Measurements from ENCODE around the gene AADACL4.
"Not testable (repeated sequence)": the region's sequence is repeated elsewhere in the genome, so short reads cannot be mapped to it uniquely, and the experiment has no call there.

Gene AADACL4

GRCh38 chr1:12629985-12630760 is 13.7 kb upstream of the AADACL4 start:
- DNase-seq (ENCODE audit: low read depth) = no peak

- no peak for DNase-seq (ENCODE audit: low read depth)
Measured at GRCh38 chr1:12630946-12631530, 12.8 kb upstream of the AADACL4 start.

GRCh38 chr1:12631571-12631970 is 12.3 kb upstream of the AADACL4 start:
- no peak for DNase-seq (ENCODE audit: low read depth)

GRCh38 chr1:12634156-12634555 is 9.7 kb upstream of the AADACL4 start:
- no peak for DNase-seq (ENCODE audit: low read depth)

GRCh38 chr1:12634696-12635202 is 9.1 kb upstream of the AADACL4 start:
- no peak for DNase-seq (ENCODE audit: low read depth)

GRCh38 chr1:12636098-12636950 is 7.6 kb upstream of the AADACL4 start:
- DNase-seq (ENCODE audit: low read depth) = no peak

- no peak for DNase-seq (ENCODE audit: low read depth)
Measured at GRCh38 chr1:12637693-12638092, 6.2 kb upstream of the AADACL4 start.

- DNase-seq (ENCODE audit: low read depth) = no peak
Measured at GRCh38 chr1:12640237-12640957, 3.5 kb upstream of the AADACL4 start.

GRCh38 chr1:12640958-12641272 is 3.0 kb upstream of the AADACL4 start:
- no peak for DNase-seq (ENCODE audit: low read depth)

- no peak for DNase-seq (ENCODE audit: low read depth)
Measured at GRCh38 chr1:12643079-12643478, 806 bp upstream of the AADACL4 start.

- no peak for DNase-seq (ENCODE audit: low read depth)
Measured at GRCh38 chr1:12644237-12644636, 352 bp downstream of the AADACL4 start.

GRCh38 chr1:12644829-12645228 is 944 bp downstream of the AADACL4 start:
- no peak for DNase-seq (ENCODE audit: low read depth)

GRCh38 chr1:12645401-12645800 is 1.5 kb downstream of the AADACL4 start:
- not testable (repeated sequence) for DNase-seq (ENCODE audit: low read depth)

GRCh38 chr1:12648741-12649140 is 4.9 kb downstream of the AADACL4 start:
- DNase-seq (ENCODE audit: low read depth) = no peak

GRCh38 chr1:12649971-12650421 is 6.1 kb downstream of the AADACL4 start:
- no peak for DNase-seq (ENCODE audit: low read depth)

- no peak for DNase-seq (ENCODE audit: low read depth)
Measured at GRCh38 chr1:12654004-12654567, 10.2 kb downstream of the AADACL4 start.

- no peak for DNase-seq (ENCODE audit: low read depth)
Measured at GRCh38 chr1:12654657-12655056, 10.8 kb downstream of the AADACL4 start.

GRCh38 chr1:12656575-12656974 is 12.7 kb downstream of the AADACL4 start:
- DNase-seq (ENCODE audit: low read depth) = no peak

- DNase-seq (ENCODE audit: low read depth) = no peak
Measured at GRCh38 chr1:12657060-12657884, 13.4 kb downstream of the AADACL4 start.

GRCh38 chr1:12657885-12658512 is 14.1 kb downstream of the AADACL4 start:
- not testable (repeated sequence) for DNase-seq (ENCODE audit: low read depth)
